ENCODE data around the gene ELFN1. TPM values are rescaled to one million over a fixed set of nuclear protein-coding genes. Genes with fewer than 3 reads are reported as not detected.

ELFN1 gene
- polyA plus RNA-seq, 1 of the 3 experiments (the other 2 are of a cell fraction): 0.05 TPM

GRCh38 chr7:1647961-1648672 lies 22.0 kb upstream of the ELFN1 start (continued):
- no peak for TF ChIP-seq TAF1 (IDR thresholded peaks at IDR 0.05; ENCODE audit: borderline replicate concordance, low read depth, low read length)
- no peak for TF ChIP-seq RXRA (IDR thresholded peaks at IDR 0.05; ENCODE audit: borderline replicate concordance, low read depth)
- TF ChIP-seq RFX5 (IDR thresholded peaks at IDR 0.05; ENCODE audit: low read length): no peak
- no peak for TF ChIP-seq ELF1 (IDR thresholded peaks at IDR 0.05)
- TF ChIP-seq, protein P1, sequence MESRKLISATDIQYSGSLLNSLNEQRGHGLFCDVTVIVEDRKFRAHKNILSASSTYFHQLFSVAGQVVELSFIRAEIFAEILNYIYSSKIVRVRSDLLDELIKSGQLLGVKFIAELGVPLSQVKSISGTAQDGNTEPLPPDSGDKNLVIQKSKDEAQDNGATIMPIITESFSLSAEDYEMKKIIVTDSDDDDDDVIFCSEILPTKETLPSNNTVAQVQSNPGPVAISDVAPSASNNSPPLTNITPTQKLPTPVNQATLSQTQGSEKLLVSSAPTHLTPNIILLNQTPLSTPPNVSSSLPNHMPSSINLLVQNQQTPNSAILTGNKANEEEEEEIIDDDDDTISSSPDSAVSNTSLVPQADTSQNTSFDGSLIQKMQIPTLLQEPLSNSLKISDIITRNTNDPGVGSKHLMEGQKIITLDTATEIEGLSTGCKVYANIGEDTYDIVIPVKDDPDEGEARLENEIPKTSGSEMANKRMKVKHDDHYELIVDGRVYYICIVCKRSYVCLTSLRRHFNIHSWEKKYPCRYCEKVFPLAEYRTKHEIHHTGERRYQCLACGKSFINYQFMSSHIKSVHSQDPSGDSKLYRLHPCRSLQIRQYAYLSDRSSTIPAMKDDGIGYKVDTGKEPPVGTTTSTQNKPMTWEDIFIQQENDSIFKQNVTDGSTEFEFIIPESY (IDR thresholded peaks at IDR 0.05; ENCODE audit: borderline replicate concordance, low read depth): no peak
- TF ChIP-seq, protein P2, sequence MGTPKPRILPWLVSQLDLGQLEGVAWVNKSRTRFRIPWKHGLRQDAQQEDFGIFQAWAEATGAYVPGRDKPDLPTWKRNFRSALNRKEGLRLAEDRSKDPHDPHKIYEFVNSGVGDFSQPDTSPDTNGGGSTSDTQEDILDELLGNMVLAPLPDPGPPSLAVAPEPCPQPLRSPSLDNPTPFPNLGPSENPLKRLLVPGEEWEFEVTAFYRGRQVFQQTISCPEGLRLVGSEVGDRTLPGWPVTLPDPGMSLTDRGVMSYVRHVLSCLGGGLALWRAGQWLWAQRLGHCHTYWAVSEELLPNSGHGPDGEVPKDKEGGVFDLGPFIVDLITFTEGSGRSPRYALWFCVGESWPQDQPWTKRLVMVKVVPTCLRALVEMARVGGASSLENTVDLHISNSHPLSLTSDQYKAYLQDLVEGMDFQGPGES (IDR thresholded peaks at IDR 0.05; ENCODE audit: low read depth, low read length): no peak
- TF ChIP-seq, protein P3, sequence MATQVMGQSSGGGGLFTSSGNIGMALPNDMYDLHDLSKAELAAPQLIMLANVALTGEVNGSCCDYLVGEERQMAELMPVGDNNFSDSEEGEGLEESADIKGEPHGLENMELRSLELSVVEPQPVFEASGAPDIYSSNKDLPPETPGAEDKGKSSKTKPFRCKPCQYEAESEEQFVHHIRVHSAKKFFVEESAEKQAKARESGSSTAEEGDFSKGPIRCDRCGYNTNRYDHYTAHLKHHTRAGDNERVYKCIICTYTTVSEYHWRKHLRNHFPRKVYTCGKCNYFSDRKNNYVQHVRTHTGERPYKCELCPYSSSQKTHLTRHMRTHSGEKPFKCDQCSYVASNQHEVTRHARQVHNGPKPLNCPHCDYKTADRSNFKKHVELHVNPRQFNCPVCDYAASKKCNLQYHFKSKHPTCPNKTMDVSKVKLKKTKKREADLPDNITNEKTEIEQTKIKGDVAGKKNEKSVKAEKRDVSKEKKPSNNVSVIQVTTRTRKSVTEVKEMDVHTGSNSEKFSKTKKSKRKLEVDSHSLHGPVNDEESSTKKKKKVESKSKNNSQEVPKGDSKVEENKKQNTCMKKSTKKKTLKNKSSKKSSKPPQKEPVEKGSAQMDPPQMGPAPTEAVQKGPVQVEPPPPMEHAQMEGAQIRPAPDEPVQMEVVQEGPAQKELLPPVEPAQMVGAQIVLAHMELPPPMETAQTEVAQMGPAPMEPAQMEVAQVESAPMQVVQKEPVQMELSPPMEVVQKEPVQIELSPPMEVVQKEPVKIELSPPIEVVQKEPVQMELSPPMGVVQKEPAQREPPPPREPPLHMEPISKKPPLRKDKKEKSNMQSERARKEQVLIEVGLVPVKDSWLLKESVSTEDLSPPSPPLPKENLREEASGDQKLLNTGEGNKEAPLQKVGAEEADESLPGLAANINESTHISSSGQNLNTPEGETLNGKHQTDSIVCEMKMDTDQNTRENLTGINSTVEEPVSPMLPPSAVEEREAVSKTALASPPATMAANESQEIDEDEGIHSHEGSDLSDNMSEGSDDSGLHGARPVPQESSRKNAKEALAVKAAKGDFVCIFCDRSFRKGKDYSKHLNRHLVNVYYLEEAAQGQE (IDR thresholded peaks at IDR 0.05; ENCODE audit: low read depth, low read length): no peak
- TF ChIP-seq RAD21 (IDR thresholded peaks at IDR 0.05; ENCODE audit: low read length): no peak
- TF ChIP-seq FOXM1 (IDR thresholded peaks at IDR 0.05; ENCODE audit: low read depth): no peak
- TF ChIP-seq USF2 (IDR thresholded peaks at IDR 0.05; ENCODE audit: borderline replicate concordance, low read depth, low read length): no peak
- no peak for TF ChIP-seq SMC3 (IDR thresholded peaks at IDR 0.05; ENCODE audit: low read depth, low read length)
- no peak for TF ChIP-seq GABPA (IDR thresholded peaks at IDR 0.05; ENCODE audit: low read depth)
- TF ChIP-seq CHD2 (IDR thresholded peaks at IDR 0.05; ENCODE audit: low read length, partially characterized antibody): no peak
- peak; percentile 92 for TF ChIP-seq MXI1 (IDR thresholded peaks at IDR 0.05; ENCODE audit: low read depth, low read length)
- TF ChIP-seq FOXJ3 (CRISPR knock-in tag; IDR thresholded peaks at IDR 0.05): peak; percentile 24; the same call in 1 of the 2 replicates
- TF ChIP-seq, protein P4, sequence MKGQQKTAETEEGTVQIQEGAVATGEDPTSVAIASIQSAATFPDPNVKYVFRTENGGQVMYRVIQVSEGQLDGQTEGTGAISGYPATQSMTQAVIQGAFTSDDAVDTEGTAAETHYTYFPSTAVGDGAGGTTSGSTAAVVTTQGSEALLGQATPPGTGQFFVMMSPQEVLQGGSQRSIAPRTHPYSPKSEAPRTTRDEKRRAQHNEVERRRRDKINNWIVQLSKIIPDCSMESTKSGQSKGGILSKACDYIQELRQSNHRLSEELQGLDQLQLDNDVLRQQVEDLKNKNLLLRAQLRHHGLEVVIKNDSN (IDR thresholded peaks at IDR 0.05; ENCODE audit: borderline replicate concordance, low read depth): no peak
- no peak for TF ChIP-seq SIN3A (IDR thresholded peaks at IDR 0.05; ENCODE audit: borderline replicate concordance, low read depth, low read length)
- no peak for TF ChIP-seq MEF2A (IDR thresholded peaks at IDR 0.05; ENCODE audit: borderline replicate concordance, low read depth)
- no peak for TF ChIP-seq YY1 (IDR thresholded peaks at IDR 0.05; ENCODE audit: low read depth)
- TF ChIP-seq FOSL2 (IDR thresholded peaks at IDR 0.05; ENCODE audit: borderline replicate concordance, low read depth): no peak
- TF ChIP-seq RCOR1 (IDR thresholded peaks at IDR 0.05; ENCODE audit: low read length): no peak
